Skeletal muscle tissue (tissue), 4 donors: ENCODE measurements around the gene OR6V1. TPM values are rescaled to one million over a fixed set of nuclear protein-coding genes. Genes with fewer than 3 reads are reported as not detected.
"Not testable (repeated sequence)": the region's sequence is repeated elsewhere in the genome, so short reads cannot be mapped to it uniquely, and the experiment has no call there.

Experiments used
- H3K27ac ChIP-seq: one replicate; pipeline ENCODE4 v1.7.0; 2013; ENCODE audit warnings: mild to moderate bottlenecking, low read depth, low read length, inconsistent platforms
- H3K27me3 ChIP-seq, 3 donors: one replicate each; pipeline ENCODE4 v1.7.0; 2013; ENCODE audit warnings: low read length in 3 of 3; ENCODE audit not compliant: control insufficient read depth in 3 of 3, insufficient read depth in 3 of 3
- H3K36me3 ChIP-seq, 3 donors: one replicate each; pipeline ENCODE4 v1.7.0; 2013; ENCODE audit warnings: low read length in 3 of 3; ENCODE audit not compliant: control insufficient read depth in 3 of 3, insufficient read depth in 3 of 3
- H3K4me1 ChIP-seq, 3 donors: one replicate each; pipeline ENCODE4 v1.7.0; 2013; ENCODE audit warnings: low read length in 3 of 3, mild to moderate bottlenecking in 3 of 3; ENCODE audit not compliant: control insufficient read depth in 3 of 3, insufficient read depth in 3 of 3
- H3K4me3 ChIP-seq, 3 donors: one replicate each; pipeline ENCODE4 v1.7.0; 2013; ENCODE audit warnings: low read length in 3 of 3
- H3K9ac ChIP-seq, 3 donors: one replicate each; pipeline ENCODE4 v1.7.0; 2013; ENCODE audit warnings: low read length in 3 of 3, mild to moderate bottlenecking in 3 of 3, moderate library complexity in 2 of 3, low read depth in 1 of 3
- H3K9me3 ChIP-seq, 3 donors: one replicate each; pipeline ENCODE4 v1.7.0; 2013; ENCODE audit warnings: low read length in 3 of 3; ENCODE audit not compliant: control insufficient read depth in 3 of 3
- total RNA-seq: library from RNA; depleted of rRNA; stranded (reverse); fragments of >200 nt; gene quantifications from one replicate; pipeline ENCODE4 v1.2.3, GENCODE V29; 2014
- donor health status: Osteomylitis.

OR6V1 gene
- total RNA-seq, 1 donor from 2014 or later: not detected

GRCh38 chr7:143099579-143099978 is 47.4 kb downstream of the OR6V1 start:
- not testable (repeated sequence) for H3K27ac ChIP-seq, H3K27me3 ChIP-seq, H3K4me1 ChIP-seq, H3K4me3 ChIP-seq, H3K9me3 ChIP-seq, H3K9ac ChIP-seq, H3K36me3 ChIP-seq

Other genes with a start within 250 kb of the OR6V1 start
- gene EPHB6, start 197.3 kb upstream of the OR6V1 start, total RNA-seq: 1.0 TPM
- gene TRPV6, start 166.6 kb upstream of the OR6V1 start, total RNA-seq: not detected
- not detected for gene TRPV5, start 118.6 kb upstream of the OR6V1 start, total RNA-seq
- not detected for gene LLCFC1, start 112.9 kb upstream of the OR6V1 start, total RNA-seq
- 3.1 TPM for gene KEL, start 90.0 kb upstream of the OR6V1 start, total RNA-seq
- not detected for gene OR9A2, start 25.2 kb upstream of the OR6V1 start, total RNA-seq
- not detected for gene PIP, start 79.7 kb downstream of the OR6V1 start, total RNA-seq
- gene TAS2R39, start 131.1 kb downstream of the OR6V1 start, total RNA-seq: not detected
- not detected for gene TAS2R40, start 169.7 kb downstream of the OR6V1 start, total RNA-seq
- 61.6 TPM for gene GSTK1, start 211.1 kb downstream of the OR6V1 start, total RNA-seq
- gene TMEM139, start 232.6 kb downstream of the OR6V1 start, total RNA-seq: 1.0 TPM
- gene CASP2, start 236.0 kb downstream of the OR6V1 start, total RNA-seq: 9.4 TPM